Hippocampal formation (tissue), 2 donors: Measurements from ENCODE around the gene ZNF274.
A peak's percentile ranks its signal among the peaks of the same experiment; 100 is the strongest.
"Not testable (repeated sequence)": the region's sequence is repeated elsewhere in the genome, so short reads cannot be mapped to it uniquely, and the experiment has no call there.

Source experiments
- DNase-seq, 2 donors: peaks; one replicate each; lab custom pipeline; 2025; lab: John Stamatoyannopoulos, UW

The ZNF274 gene

GRCh38 chr19:58212336-58213074, 29.6 kb downstream of the ZNF274 start:
- DNase-seq, result no peak

GRCh38 chr19:58213075-58213369, 30.2 kb downstream of the ZNF274 start:
- DNase-seq, result no peak

DNA sequence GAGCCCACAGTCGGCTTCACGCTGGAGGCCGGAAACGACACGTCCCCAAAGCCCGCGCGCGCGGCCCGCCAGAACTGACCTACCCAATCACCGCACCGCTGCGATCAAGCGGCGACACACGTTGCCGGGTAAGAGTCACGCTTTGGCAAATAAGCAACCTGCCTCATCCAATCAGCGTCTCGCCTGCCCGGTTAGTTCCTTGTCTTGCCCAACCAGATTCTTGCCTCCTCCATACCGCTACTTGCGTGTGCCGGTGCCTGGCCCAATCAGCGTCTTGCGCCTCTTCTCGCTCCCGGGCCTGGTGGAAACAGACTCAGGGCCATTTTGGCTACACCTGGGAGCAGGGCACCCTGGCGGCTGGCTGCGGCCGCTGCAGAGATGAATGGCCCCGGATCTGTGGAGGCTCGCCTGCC, 34.2 kb downstream of the ZNF274 start:
- no peak for DNase-seq

DNA sequence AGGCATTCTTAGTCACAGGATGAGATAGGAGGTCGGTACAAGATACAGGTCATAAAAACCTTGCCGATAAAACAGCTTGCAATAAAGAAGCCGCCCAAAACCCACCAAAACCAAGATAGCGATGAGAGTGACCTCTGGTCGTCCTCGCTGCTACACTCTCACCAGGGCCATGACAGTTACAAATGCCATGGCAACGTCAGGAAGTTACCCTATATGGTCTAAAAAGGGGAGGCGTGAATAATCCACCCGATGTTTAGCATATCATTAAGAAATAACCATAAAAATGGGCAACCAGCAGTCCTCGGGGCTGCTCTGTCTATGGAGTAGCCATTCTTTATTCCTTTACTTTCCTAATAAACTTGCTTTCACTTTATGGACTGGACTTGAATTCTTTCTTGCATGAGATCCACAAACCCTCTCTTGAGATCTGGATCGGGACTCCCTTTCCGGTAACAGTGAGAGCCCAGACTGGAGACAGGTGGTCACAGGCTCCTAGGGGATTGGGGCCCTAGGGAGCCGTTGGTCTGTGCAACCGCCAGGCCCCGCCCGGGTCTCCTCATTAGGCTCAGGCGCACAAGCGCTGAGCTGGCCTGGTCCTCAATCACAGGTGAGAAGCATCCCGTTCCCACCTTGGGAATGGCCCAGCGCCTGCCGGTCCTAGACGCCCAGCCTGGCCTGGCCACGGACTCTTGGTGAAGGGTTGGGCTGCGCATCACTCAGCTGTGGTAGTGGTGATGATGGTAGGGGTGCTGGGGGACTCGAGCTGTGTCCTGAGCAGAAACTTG, 34.9 kb downstream of the ZNF274 start:
- DNase-seq, result no peak

- no peak for DNase-seq
Measured at GRCh38 chr19:58218899-58219298, 36.0 kb downstream of the ZNF274 start.

GRCh38 chr19:58227964-58228584, 45.2 kb downstream of the ZNF274 start:
- DNase-seq, result peak in 1 of 2 donors; percentile 1

- peak; percentile 1 to 64 for DNase-seq
Measured at GRCh38 chr19:58228585-58229254, 45.9 kb downstream of the ZNF274 start, which contains the start of gene ZNF544. Gene ZNF544, plus strand, starts transcription at chr19:58228914. Its CDS starts 15,110 bp downstream, at chr19:58244024.

- DNase-seq, result no peak
Measured at GRCh38 chr19:58229255-58229639, 46.4 kb downstream of the ZNF274 start.

DNA sequence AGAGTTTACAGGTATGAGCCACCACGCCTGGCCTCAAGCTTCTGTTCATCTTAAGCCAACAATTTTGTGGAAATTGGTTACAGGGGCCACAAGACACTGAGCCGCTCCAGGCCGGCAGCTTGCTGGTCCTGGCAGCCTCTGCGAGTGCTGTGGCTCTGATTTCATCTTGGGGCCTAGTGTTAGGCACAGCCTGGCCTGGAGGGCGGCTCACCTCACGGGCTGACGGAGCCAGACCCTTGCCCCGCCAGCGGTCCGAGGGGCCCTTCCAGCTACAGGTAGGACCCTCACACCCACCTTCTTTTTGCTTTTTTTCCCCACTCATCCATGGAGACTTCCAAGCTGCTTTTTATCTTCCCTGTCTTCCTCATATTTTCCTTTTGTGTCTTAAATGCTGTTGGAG, 54.5 kb downstream of the ZNF274 start:
- no peak for DNase-seq

GRCh38 chr19:58243351-58243750, 60.5 kb downstream of the ZNF274 start:
- DNase-seq, result no peak

DNA sequence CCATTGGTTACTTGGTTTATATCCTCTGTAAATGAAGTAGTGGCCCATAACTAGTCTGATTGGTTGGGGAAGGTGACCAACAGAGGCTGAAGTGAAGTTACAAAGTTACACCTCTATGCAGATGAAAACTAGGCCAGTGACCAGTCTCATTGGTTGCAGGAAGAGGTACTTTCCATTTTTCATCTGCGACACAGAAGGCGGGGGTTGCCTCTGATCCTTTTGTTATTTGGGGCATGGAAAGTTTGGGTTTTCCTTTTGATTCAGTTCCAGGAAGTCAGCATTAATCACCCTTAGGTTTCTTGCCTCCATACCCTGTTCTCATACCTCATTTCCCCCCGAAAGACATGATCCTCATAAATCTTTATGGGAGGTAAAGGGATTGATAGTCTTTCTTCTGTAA, 66.0 kb downstream of the ZNF274 start:
- DNase-seq, result no peak

- no peak for DNase-seq
Measured at GRCh38 chr19:58252102-58252685, 69.3 kb downstream of the ZNF274 start.

DNA sequence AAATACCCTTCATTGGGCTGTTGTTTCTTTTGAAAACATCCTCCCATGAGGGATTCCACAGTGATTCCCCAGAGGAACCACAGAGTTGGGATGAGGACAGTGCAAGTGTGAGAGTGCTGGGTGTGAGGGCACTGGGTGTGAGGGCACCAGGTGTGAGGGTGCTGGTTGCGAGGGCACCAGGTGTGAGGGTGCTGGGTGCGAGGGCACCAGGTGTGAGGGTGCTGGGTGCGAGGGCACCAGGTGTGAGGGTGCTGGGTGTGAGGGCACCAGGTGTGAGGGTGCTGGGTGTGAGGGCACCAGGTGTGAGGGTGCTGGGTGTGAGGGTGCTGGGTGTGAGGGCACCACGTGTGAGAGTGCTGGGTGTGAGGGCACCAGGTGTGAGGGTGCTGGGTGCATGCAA, 75.4 kb downstream of the ZNF274 start:
- not testable (repeated sequence) for DNase-seq

DNA sequence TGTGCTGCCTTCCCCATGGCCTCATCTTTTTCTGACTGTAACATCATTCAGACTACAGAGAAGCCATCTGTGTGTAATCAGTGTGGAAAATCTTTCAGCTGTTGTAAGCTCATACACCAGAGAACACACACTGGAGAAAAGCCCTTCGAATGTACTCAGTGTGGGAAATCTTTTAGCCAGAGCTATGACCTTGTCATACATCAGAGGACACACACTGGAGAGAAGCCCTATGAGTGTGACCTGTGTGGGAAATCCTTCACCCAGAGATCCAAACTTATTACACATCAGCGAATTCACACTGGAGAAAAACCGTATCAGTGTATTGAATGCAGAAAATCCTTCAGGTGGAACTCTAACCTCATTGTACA, 78.7 kb downstream of the ZNF274 start:
- DNase-seq, result no peak

GRCh38 chr19:58261968-58262921, 79.4 kb downstream of the ZNF274 start:
- no peak for DNase-seq

- DNase-seq, result no peak
Measured at GRCh38 chr19:58262922-58263296, 80.0 kb downstream of the ZNF274 start.
